Neural progenitor cell (in vitro differentiated cells): ENCODE results near the gene RHAG. TPM values are rescaled to one million over a fixed set of nuclear protein-coding genes. Genes with fewer than 3 reads are reported as not detected.

Experiments
- DNase-seq: peaks from one replicate; pipeline ENCODE4 v3.0.0-alpha.2; 2016; ENCODE audit warnings: low spot score
- H2AFZ ChIP-seq: fragments of 200-600 bp; sonication (generic); replicated peaks from 2 replicates; pipeline ENCODE4 v1.6.1; 2016; ENCODE audit warnings: antibody characterized with exemption
- H3F3A ChIP-seq: fragments of 200-600 bp; sonication (generic); 2 replicates; pipeline ENCODE4 v1.6.1; 2016; ENCODE audit warnings: antibody characterized with exemption, low read depth
- H3K27ac ChIP-seq: fragments of 200-600 bp; sonication (generic); 2 replicates; pipeline ENCODE4 v1.5.1; 2016; ENCODE audit warnings: mild to moderate bottlenecking
- H3K27me3 ChIP-seq: fragments of 200-600 bp; sonication (generic); 2 replicates; pipeline ENCODE4 v1.6.1; 2016; ENCODE audit warnings: mild to moderate bottlenecking, moderate library complexity
- H3K36me3 ChIP-seq: fragments of 200-600 bp; sonication (generic); 2 replicates; pipeline ENCODE4 v1.5.1; 2016
- H3K4me1 ChIP-seq: fragments of 200-600 bp; sonication (generic); 2 replicates; pipeline ENCODE4 v1.6.1; 2016; ENCODE audit warnings: mixed run types
- H3K4me2 ChIP-seq: fragments of 200-600 bp; sonication (generic); 2 replicates; pipeline ENCODE4 v1.6.1; 2016
- H3K4me3 ChIP-seq: fragments of 200-600 bp; sonication (generic); 2 replicates; pipeline ENCODE4 v1.5.1; 2016
- H3K79me2 ChIP-seq: fragments of 200-600 bp; sonication (generic); 2 replicates; pipeline ENCODE4 v1.6.1; 2016; ENCODE audit warnings: low read depth
- H3K9ac ChIP-seq: fragments of 200-600 bp; sonication (generic); 2 replicates; pipeline ENCODE4 v1.6.1; 2016
- H3K9me3 ChIP-seq: fragments of 200-600 bp; sonication (generic); 2 replicates; pipeline ENCODE4 v1.5.1; 2016; ENCODE audit warnings: low read depth
- H4K20me1 ChIP-seq: fragments of 200-600 bp; sonication (generic); 2 replicates; pipeline ENCODE4 v1.6.1; 2016; ENCODE audit warnings: low read depth
- H3K27ac Mint-ChIP-seq: 3 replicates; pipeline ENCODE4 v1.8.0; 2021; ENCODE audit warnings: mixed read lengths
- H3K27me3 Mint-ChIP-seq: 2 replicates; pipeline ENCODE4 v1.8.0; 2022; ENCODE audit warnings: low read depth, mild to moderate bottlenecking, inconsistent platforms, moderate library complexity, mixed read lengths; ENCODE audit not compliant: insufficient read depth
- H3K36me3 Mint-ChIP-seq: 3 replicates; pipeline ENCODE4 v1.8.0; 2021; ENCODE audit warnings: mixed read lengths
- H3K4me1 Mint-ChIP-seq: 3 replicates; pipeline ENCODE4 v1.8.0; 2021; ENCODE audit warnings: mixed read lengths
- H3K4me3 Mint-ChIP-seq: 3 replicates; pipeline ENCODE4 v1.8.0; 2021; ENCODE audit warnings: mild to moderate bottlenecking, moderate library complexity, mixed read lengths
- H3K9me3 Mint-ChIP-seq: 3 replicates; pipeline ENCODE4 v1.8.0; 2020; ENCODE audit warnings: mixed read lengths
- EZH2 ChIP-seq: fragments of 200-600 bp; sonication (generic); IDR thresholded peaks from 2 replicates; pipeline ENCODE4 v1.6.1; 2017; ENCODE audit warnings: antibody characterized with exemption, mild to moderate bottlenecking, moderate library complexity
- EZH2phosphoT487 ChIP-seq: fragments of 200-600 bp; sonication (generic); IDR thresholded peaks from 2 replicates; pipeline ENCODE4 v1.6.1; 2017; ENCODE audit warnings: antibody characterized with exemption
- total RNA-seq: library from RNA; depleted of rRNA; stranded (reverse); fragments of >200 nt; gene quantifications from 2 replicates; pipeline ENCODE4 v1.2.3, GENCODE V29; 2015; ENCODE audit warnings: low replicate concordance
- TF ChIP-seq, protein P1 (sequence below): fragments of 200-600 bp; sonication (generic); IDR thresholded peaks from 2 replicates; pipeline ENCODE4 v1.5.1; 2017; ENCODE audit warnings: antibody characterized with exemption, mild to moderate bottlenecking

The RHAG gene
- total RNA-seq, 1 donor from 2014 or later = not detected

DNA sequence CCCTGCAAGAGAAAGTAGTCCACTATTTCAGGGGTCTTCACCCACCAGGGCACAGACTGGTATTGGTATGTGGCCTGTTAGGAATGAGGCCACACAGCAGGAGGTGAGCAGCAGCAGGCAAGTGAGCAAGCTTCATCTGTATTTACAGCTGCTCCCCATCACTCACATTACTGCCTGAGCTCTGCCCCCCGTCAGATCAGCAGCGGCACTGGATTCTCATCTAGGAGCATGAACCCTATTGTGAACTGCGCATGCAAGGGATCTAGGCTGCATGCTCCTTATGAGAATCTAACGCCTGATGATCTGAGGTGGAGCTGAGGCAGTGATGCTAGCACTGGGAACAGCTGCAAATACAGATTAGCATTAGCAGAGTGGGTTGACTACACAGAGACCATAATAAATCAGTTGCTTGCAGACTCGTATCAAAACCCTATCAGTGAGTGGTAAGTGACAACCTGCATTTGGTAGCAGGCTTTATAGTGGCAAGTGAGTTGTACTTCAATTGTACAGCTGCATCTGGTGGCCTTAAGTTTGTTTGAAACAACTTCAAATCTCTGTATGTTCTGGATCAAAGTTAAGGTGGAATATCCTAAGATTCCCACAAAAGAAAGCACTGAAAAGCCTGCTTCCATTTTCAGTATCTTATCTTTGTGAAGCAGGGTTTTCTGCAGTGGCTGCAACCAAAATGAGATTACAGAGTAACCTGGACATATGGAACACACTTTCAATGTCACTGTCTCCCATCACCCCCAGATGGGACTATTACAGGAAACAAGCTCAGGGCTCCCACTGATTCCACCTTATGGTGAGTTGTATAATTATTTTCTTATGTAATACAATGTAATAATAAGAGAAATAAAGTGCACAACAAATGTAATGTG lies 73.4 kb downstream of the RHAG start:
- no peaks in the 10 kb centered on the region for H3K27me3 ChIP-seq
- H3K4me3 ChIP-seq = no peak overlapping the region
- no peak overlapping the region for H3K9ac ChIP-seq
- H3K4me2 ChIP-seq = no peak overlapping the region
- no peaks in the 10 kb centered on the region for H3K36me3 ChIP-seq
- no peaks in the 10 kb centered on the region for H3K9me3 ChIP-seq
- Mint-ChIP-seq H3K9me3 (peaks cover 3% of the 10 kb centered on the region), H3K36me3 (no peaks in the 10 kb centered on the region), H3K27me3 (no peaks in the 10 kb centered on the region), H3K27ac (no peak overlapping the region), H3K4me1 (no peaks in the 10 kb centered on the region), H3K4me3 (no peak overlapping the region)
- H2AFZ ChIP-seq = no peak overlapping the region
- peaks cover 37% of the 10 kb centered on the region for H3F3A ChIP-seq
- H4K20me1 ChIP-seq = peaks cover 6% of the 10 kb centered on the region
- no peak for TF ChIP-seq EZH2
- TF ChIP-seq EZH2phosphoT487 = no peak
- TF ChIP-seq, protein P1, sequence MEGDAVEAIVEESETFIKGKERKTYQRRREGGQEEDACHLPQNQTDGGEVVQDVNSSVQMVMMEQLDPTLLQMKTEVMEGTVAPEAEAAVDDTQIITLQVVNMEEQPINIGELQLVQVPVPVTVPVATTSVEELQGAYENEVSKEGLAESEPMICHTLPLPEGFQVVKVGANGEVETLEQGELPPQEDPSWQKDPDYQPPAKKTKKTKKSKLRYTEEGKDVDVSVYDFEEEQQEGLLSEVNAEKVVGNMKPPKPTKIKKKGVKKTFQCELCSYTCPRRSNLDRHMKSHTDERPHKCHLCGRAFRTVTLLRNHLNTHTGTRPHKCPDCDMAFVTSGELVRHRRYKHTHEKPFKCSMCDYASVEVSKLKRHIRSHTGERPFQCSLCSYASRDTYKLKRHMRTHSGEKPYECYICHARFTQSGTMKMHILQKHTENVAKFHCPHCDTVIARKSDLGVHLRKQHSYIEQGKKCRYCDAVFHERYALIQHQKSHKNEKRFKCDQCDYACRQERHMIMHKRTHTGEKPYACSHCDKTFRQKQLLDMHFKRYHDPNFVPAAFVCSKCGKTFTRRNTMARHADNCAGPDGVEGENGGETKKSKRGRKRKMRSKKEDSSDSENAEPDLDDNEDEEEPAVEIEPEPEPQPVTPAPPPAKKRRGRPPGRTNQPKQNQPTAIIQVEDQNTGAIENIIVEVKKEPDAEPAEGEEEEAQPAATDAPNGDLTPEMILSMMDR = no peak
- DNase-seq = no peak
- H3K4me1 ChIP-seq = no peaks in the 10 kb centered on the region
- H3K27ac ChIP-seq = no peak overlapping the region
- peaks cover 5% of the 10 kb centered on the region for H3K79me2 ChIP-seq

DNA sequence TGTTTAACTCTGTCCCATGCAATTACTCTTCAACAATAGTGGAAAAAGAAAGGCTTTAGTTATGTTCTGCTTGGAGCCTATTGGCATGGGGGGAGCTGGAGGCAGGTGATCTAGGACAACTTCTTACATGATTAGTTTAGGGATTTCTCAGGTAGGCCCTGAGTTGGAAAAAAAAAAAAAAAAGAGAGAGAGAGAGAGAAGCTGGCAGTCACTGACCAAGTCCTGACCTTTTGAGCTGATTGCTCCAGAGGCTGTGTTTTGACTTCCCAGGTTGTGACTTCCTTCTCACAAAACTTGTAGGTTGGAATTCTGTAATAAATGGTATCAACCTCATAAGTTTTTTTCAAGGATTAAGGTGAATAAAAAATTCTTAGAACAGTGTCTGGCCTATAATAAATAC lies 78.4 kb downstream of the RHAG start:
- Histone ChIP-seq H3K9me3 (no peaks in the 10 kb centered on the region), H3K9ac (no peak overlapping the region), H3K27ac (peak overlapping the region; percentile 38), H4K20me1 (peaks cover 30% of the 10 kb centered on the region), H3K4me3 (no peak overlapping the region), H3K4me1 (peaks cover 29% of the 10 kb centered on the region), H2AFZ (no peak overlapping the region), H3K36me3 (peaks cover 15% of the 10 kb centered on the region), H3F3A (peaks cover 62% of the 10 kb centered on the region), H3K79me2 (peaks cover 55% of the 10 kb centered on the region), H3K27me3 (no peaks in the 10 kb centered on the region), H3K4me2 (no peak overlapping the region)
- Mint-ChIP-seq H3K36me3 (no peaks in the 10 kb centered on the region), H3K4me1 (peaks cover 17% of the 10 kb centered on the region), H3K27me3 (no peaks in the 10 kb centered on the region), H3K4me3 (no peak overlapping the region), H3K9me3 (no peaks in the 10 kb centered on the region), H3K27ac (no peak overlapping the region)
- TF ChIP-seq, protein P1 = no peak
- TF ChIP-seq EZH2 = no peak
- no peak for TF ChIP-seq EZH2phosphoT487
- DNase-seq = no peak

DNA sequence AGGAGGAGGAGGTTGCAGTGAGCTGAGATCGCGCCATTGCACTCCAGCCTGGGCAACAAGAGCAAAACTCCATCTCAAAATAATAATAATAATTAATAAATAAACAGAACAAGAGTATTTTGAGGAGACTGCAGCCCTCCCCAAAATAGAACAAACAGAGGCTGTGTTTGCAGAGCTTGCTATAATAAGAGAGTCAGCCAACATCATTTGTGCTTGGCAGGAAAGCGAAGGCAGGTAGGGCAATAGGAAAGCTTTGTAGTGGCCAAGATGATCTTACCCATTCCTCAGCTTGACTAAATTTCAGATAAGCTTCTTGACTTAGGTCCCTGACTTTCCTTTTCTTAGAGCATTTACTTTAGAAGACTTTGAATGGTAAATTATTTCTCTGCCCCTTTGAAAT lies 79.5 kb downstream of the RHAG start:
- H4K20me1 ChIP-seq = peaks cover 30% of the 10 kb centered on the region
- no peak overlapping the region for H2AFZ ChIP-seq
- no peaks in the 10 kb centered on the region for H3K36me3 Mint-ChIP-seq

More for the DNA sequence above, 79.5 kb downstream of the RHAG start:
- H3K9me3 Mint-ChIP-seq = no peaks in the 10 kb centered on the region
- peaks cover 15% of the 10 kb centered on the region for H3K36me3 ChIP-seq
- no peaks in the 10 kb centered on the region for H3K27me3 ChIP-seq
- H3K9me3 ChIP-seq = no peaks in the 10 kb centered on the region
- TF ChIP-seq, protein P1 = no peak
- TF ChIP-seq EZH2 = no peak
- no peak for TF ChIP-seq EZH2phosphoT487
- H3K27me3 Mint-ChIP-seq = no peaks in the 10 kb centered on the region
- H3K27ac ChIP-seq = peak overlapping the region; percentile 13
- H3K4me1 ChIP-seq = peaks cover 40% of the 10 kb centered on the region
- H3K4me3 ChIP-seq = no peak overlapping the region
- no peak for DNase-seq
- no peak overlapping the region for H3K9ac ChIP-seq
- H3F3A ChIP-seq = peaks cover 66% of the 10 kb centered on the region
- no peak overlapping the region for H3K27ac Mint-ChIP-seq
- peaks cover 24% of the 10 kb centered on the region for H3K4me1 Mint-ChIP-seq
- H3K4me2 ChIP-seq = no peak overlapping the region
- peaks cover 66% of the 10 kb centered on the region for H3K79me2 ChIP-seq
- no peak overlapping the region for H3K4me3 Mint-ChIP-seq
